Measurements from ENCODE around the gene AJM1.

The AJM1 gene

GRCh38 chr9:136853596-136854112 is 11.4 kb downstream of the AJM1 start:
- TF ChIP-seq MAX (IDR thresholded peaks at IDR 0.05; ENCODE audit: low read depth, low read length) = no peak
- no peak for TF ChIP-seq CTCF (IDR thresholded peaks at IDR 0.05; ENCODE audit: low read depth, low read length)
- TF ChIP-seq POLR2A (IDR thresholded peaks at IDR 0.05; ENCODE audit: extremely low read depth, insufficient read length) = no peak
- TF ChIP-seq MYC (IDR thresholded peaks at IDR 0.05; ENCODE audit: low read depth, low read length) = no peak
- H3K4me3 ChIP-seq (ENCODE audit: low read depth, low read length) = no peak overlapping the region
- DNase-seq (ENCODE audit: low read depth) = no peak

DNA sequence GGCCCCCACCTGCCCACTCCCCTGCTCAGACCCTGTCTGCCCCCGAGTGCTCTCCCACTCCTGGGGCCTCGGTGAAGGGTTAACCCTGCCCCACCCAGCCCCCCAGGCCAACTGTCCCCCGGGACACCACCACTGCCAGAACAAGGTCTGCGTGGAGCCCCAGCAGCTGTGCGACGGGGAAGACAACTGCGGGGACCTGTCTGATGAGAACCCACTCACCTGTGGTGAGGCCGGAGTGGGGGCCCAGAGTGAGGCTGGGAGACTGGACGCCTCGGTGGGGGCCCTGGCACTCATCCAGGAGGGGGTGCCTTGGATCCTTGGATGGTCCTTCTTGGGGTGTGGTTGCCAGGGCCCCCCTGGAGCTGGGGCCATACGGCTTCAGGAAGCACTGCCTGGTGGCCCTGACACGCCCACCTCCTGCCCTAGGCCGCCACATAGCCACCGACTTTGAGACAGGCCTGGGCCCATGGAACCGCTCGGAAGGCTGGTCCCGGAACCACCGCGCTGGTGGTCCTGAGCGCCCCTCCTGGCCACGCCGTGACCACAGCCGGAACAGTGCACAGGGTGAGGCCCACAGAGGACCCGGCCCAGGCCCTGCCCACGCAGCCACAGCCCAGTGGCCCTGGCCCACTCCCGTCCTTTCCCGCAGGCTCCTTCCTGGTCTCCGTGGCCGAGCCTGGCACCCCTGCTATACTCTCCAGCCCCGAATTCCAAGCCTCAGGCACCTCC is 12.0 kb downstream of the AJM1 start:
- H3K4me3 ChIP-seq (ENCODE audit: low read depth, low read length) = no peak overlapping the region
- no peak for TF ChIP-seq POLR2A (IDR thresholded peaks at IDR 0.05; ENCODE audit: extremely low read depth, insufficient read length)
- no peak for TF ChIP-seq CTCF (IDR thresholded peaks at IDR 0.05; ENCODE audit: low read depth, low read length)
- no peak for TF ChIP-seq MYC (IDR thresholded peaks at IDR 0.05; ENCODE audit: low read depth, low read length)
- no peak for TF ChIP-seq MAX (IDR thresholded peaks at IDR 0.05; ENCODE audit: low read depth, low read length)
- no peak for DNase-seq (ENCODE audit: low read depth)

DNA sequence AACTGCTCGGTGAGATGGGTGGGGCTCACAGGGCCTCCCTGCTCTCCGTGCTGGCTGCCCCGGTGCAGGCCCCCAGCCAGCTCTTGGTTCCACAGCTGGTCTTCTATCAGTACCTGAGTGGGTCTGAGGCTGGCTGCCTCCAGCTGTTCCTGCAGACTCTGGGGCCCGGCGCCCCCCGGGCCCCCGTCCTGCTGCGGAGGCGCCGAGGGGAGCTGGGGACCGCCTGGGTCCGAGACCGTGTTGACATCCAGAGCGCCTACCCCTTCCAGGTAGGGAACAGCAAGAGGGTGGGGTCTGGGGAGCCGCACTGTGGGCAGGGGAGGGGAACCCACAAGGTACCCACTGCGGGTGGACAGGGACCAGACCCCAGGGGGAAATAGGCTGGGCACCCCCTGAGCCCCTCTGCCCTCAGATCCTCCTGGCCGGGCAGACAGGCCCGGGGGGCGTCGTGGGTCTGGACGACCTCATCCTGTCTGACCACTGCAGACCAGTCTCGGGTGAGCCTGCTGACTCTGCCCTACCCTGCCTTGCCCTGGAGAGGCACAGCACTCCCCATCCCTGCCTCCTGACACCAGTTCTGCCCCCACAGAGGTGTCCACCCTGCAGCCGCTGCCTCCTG is 12.7 kb downstream of the AJM1 start:
- TF ChIP-seq MYC (IDR thresholded peaks at IDR 0.05; ENCODE audit: low read depth, low read length) (no peak), MAX (IDR thresholded peaks at IDR 0.05; ENCODE audit: low read depth, low read length) (no peak), CTCF (IDR thresholded peaks at IDR 0.05; ENCODE audit: low read depth, low read length) (no peak), POLR2A (IDR thresholded peaks at IDR 0.05; ENCODE audit: extremely low read depth, insufficient read length) (no peak)
- DNase-seq (ENCODE audit: low read depth) = no peak
- no peak overlapping the region for H3K4me3 ChIP-seq (ENCODE audit: low read depth, low read length)

DNA sequence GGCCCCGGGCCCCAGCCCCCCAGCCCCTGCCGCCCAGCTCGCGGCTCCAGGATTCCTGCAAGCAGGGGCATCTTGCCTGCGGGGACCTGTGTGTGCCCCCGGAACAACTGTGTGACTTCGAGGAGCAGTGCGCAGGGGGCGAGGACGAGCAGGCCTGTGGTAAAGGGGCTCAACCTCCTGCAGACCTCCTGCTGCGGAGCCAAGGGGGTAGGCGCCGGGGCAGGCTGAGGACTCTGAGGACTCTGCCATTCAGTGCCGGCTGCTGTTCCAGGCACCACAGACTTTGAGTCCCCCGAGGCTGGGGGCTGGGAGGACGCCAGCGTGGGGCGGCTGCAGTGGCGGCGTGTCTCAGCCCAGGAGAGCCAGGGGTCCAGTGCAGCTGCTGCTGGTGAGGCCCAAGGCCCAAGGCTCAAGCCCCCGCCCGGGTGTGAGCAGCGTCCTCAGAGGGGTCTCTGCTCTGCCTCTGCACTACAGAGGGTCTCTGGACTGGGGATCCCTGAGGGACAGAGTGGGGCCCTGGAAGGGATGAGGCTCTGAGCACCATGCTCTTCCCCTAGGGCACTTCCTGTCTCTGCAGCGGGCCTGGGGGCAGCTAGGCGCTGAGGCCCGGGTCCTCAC is 13.3 kb downstream of the AJM1 start:
- no peak for TF ChIP-seq POLR2A (IDR thresholded peaks at IDR 0.05; ENCODE audit: extremely low read depth, insufficient read length)
- no peak for TF ChIP-seq CTCF (IDR thresholded peaks at IDR 0.05; ENCODE audit: low read depth, low read length)
- no peak for TF ChIP-seq MYC (IDR thresholded peaks at IDR 0.05; ENCODE audit: low read depth, low read length)
- TF ChIP-seq MAX (IDR thresholded peaks at IDR 0.05; ENCODE audit: low read depth, low read length) = no peak
- no peak overlapping the region for H3K4me3 ChIP-seq (ENCODE audit: low read depth, low read length)
- no peak for DNase-seq (ENCODE audit: low read depth)

GRCh38 chr9:136856079-136856476 is 13.8 kb downstream of the AJM1 start:
- TF ChIP-seq POLR2A (IDR thresholded peaks at IDR 0.05; ENCODE audit: extremely low read depth, insufficient read length) (no peak), MYC (IDR thresholded peaks at IDR 0.05; ENCODE audit: low read depth, low read length) (no peak), CTCF (IDR thresholded peaks at IDR 0.05; ENCODE audit: low read depth, low read length) (no peak), MAX (IDR thresholded peaks at IDR 0.05; ENCODE audit: low read depth, low read length) (no peak)
- no peak for DNase-seq (ENCODE audit: low read depth)
- no peak overlapping the region for H3K4me3 ChIP-seq (ENCODE audit: low read depth, low read length)

Measured in NB4 (cell line).